HG03064 (cell line): ENCODE measurements around the gene LRRC73.
"Not testable (repeated sequence)": the region's sequence is repeated elsewhere in the genome, so short reads cannot be mapped to it uniquely, and the experiment has no call there.

Source experiments
- ATAC-seq: cut with Tn5 transposase; IDR thresholded peaks from one replicate; pipeline ENCODE4 v1.9.1; 2021; ENCODE audit warnings: low read depth; ENCODE audit not compliant: unreplicated experiment

The LRRC73 gene

GRCh38 chr6:43467265-43467664 is 42.9 kb downstream of the LRRC73 start:
- ATAC-seq, result not testable (repeated sequence)

GRCh38 chr6:43465948-43466347 is 44.2 kb downstream of the LRRC73 start:
- no peak for ATAC-seq

GRCh38 chr6:43464337-43464736 is 45.8 kb downstream of the LRRC73 start:
- no peak for ATAC-seq

GRCh38 chr6:43461936-43462335 is 48.2 kb downstream of the LRRC73 start:
- ATAC-seq, result no peak

GRCh38 chr6:43460032-43460431 is 50.1 kb downstream of the LRRC73 start:
- no peak for ATAC-seq

- ATAC-seq, result no peak
Observed at GRCh38 chr6:43459535-43459934, 50.6 kb downstream of the LRRC73 start.

GRCh38 chr6:43458154-43458553 is 52.0 kb downstream of the LRRC73 start:
- not testable (repeated sequence) for ATAC-seq

- no peak for ATAC-seq
Observed at GRCh38 chr6:43457643-43458042, 52.5 kb downstream of the LRRC73 start.
